Pancreas (tissue), 10 donors: ENCODE measurements around the gene KLF16. TPM values are rescaled to one million over a fixed set of nuclear protein-coding genes. Genes with fewer than 3 reads are reported as not detected.

ENCODE experiments used
- ATAC-seq, 4 donors: fragments of 200-7000 bp; cut with Tn5 transposase; one replicate each; pipeline versions ENCODE4 v1.8.0 to v1.9.1; 2020; ENCODE audit warnings: mild to moderate bottlenecking in 4 of 4, moderate library complexity in 4 of 4
- DNase-seq, 6 donors: peaks; one replicate each; pipeline ENCODE4 v3.0.0-alpha.2; 2020
- FAIRE-seq: peaks from 2 replicates; lab custom pipeline; 2012; peaks lifted over from hg19 to GRCh38; lab: Jason Lieb, UNC
- H3K27ac ChIP-seq, 4 donors: fragments of 200-600 bp; sonication (generic); 1 replicate in 3 of 4; 2 replicates in 1 of 4; pipeline versions ENCODE4 v1.5.0 to v1.8.0; 2020
- H3K27me3 ChIP-seq, 4 donors: fragments of 200-600 bp; one replicate each; pipeline ENCODE4 v1.8.0; 2021
- H3K36me3 ChIP-seq, 3 donors: fragments of 200-600 bp; sonication (generic) in 1 of 3; one replicate each; pipeline versions ENCODE4 v1.5.0 to v1.8.0; 2020 to 2021
- H3K4me1 ChIP-seq, 3 donors: fragments of 200-600 bp; one replicate each; pipeline ENCODE4 v1.8.0; 2021
- H3K4me3 ChIP-seq, 4 donors: fragments of 200-600 bp; sonication (generic) in 2 of 4; one replicate each; pipeline versions ENCODE4 v1.5.0 to v1.8.0; 2020 to 2021
- H3K9me3 ChIP-seq, 4 donors: fragments of 200-600 bp; one replicate each; pipeline ENCODE4 v1.8.0; 2021
- CTCF ChIP-seq, 4 donors: fragments of 200-600 bp; sonication (generic) in 3 of 4; IDR thresholded peaks; one replicate each; pipeline versions ENCODE4 v1.5.0 to v1.8.0; 2021; ENCODE audit warnings: antibody characterized with exemption in 4 of 4
- WGBS, 2 donors: extraction: QIAGEN DNeasy Blood & Tissue Kit; methylation state at CpG; one replicate each; pipeline ENCODE4 v1.1.7; 2013; 5-methylcytosine and 5-hydroxymethylcytosine counted together
- intact Hi-C, 3 donors: fragments of 100-400 bp; cut with DNase I; formaldehyde crosslinking; loops; one replicate each; pipeline versions ENCODE4 v1.11.1 to v1.14.2; 2022
- polyA plus RNA-seq, 2 donors: library from polyadenylated mRNA; stranded (reverse); fragments of 200-250 nt; gene quantifications; one replicate each; pipeline ENCODE4 v1.2.3, GENCODE V29; 2013
- total RNA-seq, 6 donors: library from RNA; stranded (reverse); fragmentation: NEBNext Ultra II Directional in 4 of 6; extraction: Animal tissue kit (Norgen Biotek cat#: 25700) in 4 of 6; gene quantifications; one replicate each; pipeline versions ENCODE4 v1.2.1 to v1.2.4, GENCODE V29; 2021 to 2023
- donor health status: healthy with polysubstance abuse.
- donor health status: DM: no; HTN: no; CAD: no; lungs with moderate emphysema.
- donor health status: DM: no; HTN: no; CAD: no.
- donor health status: control.
- donor health status: control.
- donor health status: Bipolar disorder and iron deficiency.
- donor health status: DM: yes; HTN: yes; CAD: no.
- donor health status: DM: no; HTN: no; CAD: no.
- donor health status: DM: no; HTN: no; CAD: no.
- donor health status: DM: yes; HTN: yes; CAD: no.

KLF16 gene
- total and polyA plus RNA-seq, 8 donors: 4.3 to 10.4 (median 7.5) TPM

GRCh38 chr19:1909761-1910080 is 46.3 kb upstream of the KLF16 start:
- Histone ChIP-seq H3K27ac (peak overlapping the region in 1 of 4 donors; percentile 8), H3K27me3 (no peaks in the 10 kb centered on the region), H3K4me3 (no peak overlapping the region), H3K36me3 (peaks cover 0 to 15% (median 0%) of the 10 kb centered on the region in 3 donors), H3K4me1 (peaks cover 28 to 42% (median 29%) of the 10 kb centered on the region in 3 donors), H3K9me3 (no peaks in the 10 kb centered on the region)
- 73 to 76% methylated on average over 10 of the region's 10 CpGs for WGBS, 2 donors
- FAIRE-seq (no peak), DNase-seq (no peak), ATAC-seq (no peak)
- intact Hi-C loops: no loop called here
- no peak for TF ChIP-seq CTCF (IDR thresholded peaks at IDR 0.05)

GRCh38 chr19:1908364-1908678 is 44.9 kb upstream of the KLF16 start:
- H3K27ac ChIP-seq: peak overlapping the region; percentile 76 to 84 (median 80)
- no peaks in the 10 kb centered on the region for H3K27me3 ChIP-seq
- H3K4me3 ChIP-seq: peak overlapping the region in 3 of 4 donors; percentile 1 to 40 (median 34)
- H3K36me3 ChIP-seq: peaks cover 0 to 14% (median 0%) of the 10 kb centered on the region in 3 donors
- FAIRE-seq (no peak), DNase-seq (peak in 1 of 6 donors; percentile 80), ATAC-seq (no peak)
- no peak for TF ChIP-seq CTCF (IDR thresholded peaks at IDR 0.05)
- peaks cover 23 to 36% (median 23%) of the 10 kb centered on the region in 3 donors for H3K4me1 ChIP-seq
- no peaks in the 10 kb centered on the region for H3K9me3 ChIP-seq
- intact Hi-C loops: no loop called here
- 36 to 39% methylated on average over 13 of the region's 13 CpGs for WGBS, 2 donors

- Histone ChIP-seq H3K4me1 (peaks cover 22 to 33% (median 26%) of the 10 kb centered on the region in 3 donors), H3K36me3 (peaks cover 0 to 9% (median 0%) of the 10 kb centered on the region in 3 donors), H3K27me3 (no peaks in the 10 kb centered on the region), H3K9me3 (no peaks in the 10 kb centered on the region), H3K27ac (peak overlapping the region; percentile 76 to 84 (median 80)), H3K4me3 (peak overlapping the region in 3 of 4 donors; percentile 1 to 40 (median 34))
- intact Hi-C loops: no loop called here
- 16% methylated on average over 43 of the region's 43 CpGs for WGBS, 2 donors
- TF ChIP-seq CTCF (IDR thresholded peaks at IDR 0.05): no peak
- ATAC-seq (peak; percentile 40 to 51 (median 45)), DNase-seq (peak; percentile 55 to 87 (median 76)), FAIRE-seq (no peak)
Observed at GRCh38 chr19:1907563-1908363, 44.4 kb upstream of the KLF16 start.

- FAIRE-seq (no peak), ATAC-seq (no peak), DNase-seq (no peak)
- intact Hi-C loops: no loop called here
- Histone ChIP-seq H3K9me3 (no peaks in the 10 kb centered on the region), H3K27me3 (no peaks in the 10 kb centered on the region), H3K4me1 (peaks cover 22 to 33% (median 26%) of the 10 kb centered on the region in 3 donors), H3K27ac (peak overlapping the region; percentile 76 to 84 (median 80)), H3K4me3 (peak overlapping the region in 2 of 4 donors; percentile 34 to 40), H3K36me3 (peaks cover 0 to 2% (median 0%) of the 10 kb centered on the region in 3 donors)
- WGBS, 2 donors: 63 to 69% methylated on average over 10 of the region's 10 CpGs
- no peak for TF ChIP-seq CTCF (IDR thresholded peaks at IDR 0.05)
Observed at GRCh38 chr19:1906985-1907562, 43.7 kb upstream of the KLF16 start.
